SJSA1 (cell line): ENCODE data around the gene NPAS2. TPM values are rescaled to one million over a fixed set of nuclear protein-coding genes. Genes with fewer than 3 reads are reported as not detected.
A peak's percentile ranks its signal among the peaks of the same experiment; 100 is the strongest.

Experiments used
- DNase-seq, 2 experiments: peaks; one replicate each; pipeline ENCODE4 v3.0.0-alpha.2; 2015 to 2020; ENCODE audit warnings: low spot score in 2 of 2, low read depth in 1 of 2
- H3K27ac ChIP-seq: fragments of 250-450 bp; sonication (Bioruptor Pico); 2 replicates; pipeline ENCODE4 v1.5.1; 2020; ENCODE audit warnings: mild to moderate bottlenecking, moderate library complexity
- H3K27me3 ChIP-seq: fragments of 250-450 bp; sonication (Bioruptor Pico); replicated peaks from 2 replicates; pipeline ENCODE4 v1.5.1; 2020; ENCODE audit warnings: mild to moderate bottlenecking, moderate library complexity
- H3K36me3 ChIP-seq: fragments of 250-450 bp; sonication (Bioruptor Pico); 2 replicates; pipeline ENCODE4 v1.5.1; 2020; ENCODE audit warnings: mild to moderate bottlenecking
- H3K4me1 ChIP-seq: fragments of 250-450 bp; sonication (Bioruptor Pico); replicated peaks from 2 replicates; pipeline ENCODE4 v1.6.1; 2021; ENCODE audit warnings: mild to moderate bottlenecking
- H3K4me3 ChIP-seq: fragments of 250-450 bp; sonication (Bioruptor Pico); 2 replicates; pipeline ENCODE4 v1.5.1; 2020; ENCODE audit warnings: mild to moderate bottlenecking
- H3K9me3 ChIP-seq: fragments of 250-450 bp; sonication (Bioruptor Pico); replicated peaks from 2 replicates; pipeline ENCODE4 v1.5.1; 2020; ENCODE audit warnings: mild to moderate bottlenecking
- total RNA-seq: library from RNA; depleted of rRNA; stranded (reverse); fragments of >200 nt; shearing (Covaris generic); gene quantifications from 2 replicates; pipeline ENCODE4 v1.2.3, GENCODE V29; 2014

Gene NPAS2
- total RNA-seq, 1 experiment from 2014 or later, result 4.0 TPM

GRCh38 chr2:100784681-100785080 is 35.3 kb upstream of the NPAS2 start:
- peaks cover 15% of the 10 kb centered on the region for H3K4me1 ChIP-seq
- no peak overlapping the region for H3K4me3 ChIP-seq
- H3K27me3 ChIP-seq, result no peaks in the 10 kb centered on the region
- 0 out of 2 replicates have a peak, but pooled peaks cover 2% of the 10 kb centered on the region for H3K9me3 ChIP-seq
- no peak overlapping the region for H3K27ac ChIP-seq
- H3K36me3 ChIP-seq, result no peaks in the 10 kb centered on the region
- DNase-seq, result no peak

GRCh38 chr2:100785626-100786296 is 34.2 kb upstream of the NPAS2 start:
- no peaks in the 10 kb centered on the region for H3K27me3 ChIP-seq
- peak overlapping the region; percentile 19; the same call in 1 of the 2 replicates for H3K27ac ChIP-seq
- peaks cover 15% of the 10 kb centered on the region for H3K4me1 ChIP-seq
- H3K36me3 ChIP-seq, result no peaks in the 10 kb centered on the region
- H3K9me3 ChIP-seq, result 0 out of 2 replicates have a peak, but pooled peaks cover 2% of the 10 kb centered on the region
- DNase-seq, result no peak
- H3K4me3 ChIP-seq, result no peak overlapping the region

- Histone ChIP-seq H3K9me3 (0 out of 2 replicates have a peak, but pooled peaks cover 2% of the 10 kb centered on the region), H3K4me3 (no peak overlapping the region), H3K4me1 (peaks cover 15% of the 10 kb centered on the region), H3K27ac (peak overlapping the region; percentile 19; the same call in 1 of the 2 replicates), H3K36me3 (no peaks in the 10 kb centered on the region), H3K27me3 (no peaks in the 10 kb centered on the region)
- peak; percentile 59 to 74 for DNase-seq
These were observed 33.7 kb upstream of the NPAS2 start for GRCh38 chr2:100786297-100786658.

- 0 out of 2 replicates have a peak, but pooled peaks cover 2% of the 10 kb centered on the region for H3K9me3 ChIP-seq
- no peaks in the 10 kb centered on the region for H3K36me3 ChIP-seq
- no peak for DNase-seq
- peaks cover 15% of the 10 kb centered on the region for H3K4me1 ChIP-seq
- no peaks in the 10 kb centered on the region for H3K27me3 ChIP-seq
- H3K4me3 ChIP-seq, result no peak overlapping the region
- H3K27ac ChIP-seq, result no peak overlapping the region
These were observed 33.0 kb upstream of the NPAS2 start for GRCh38 chr2:100786985-100787384.

GRCh38 chr2:100789361-100789760 is 30.6 kb upstream of the NPAS2 start:
- H3K4me1 ChIP-seq, result peaks cover 15% of the 10 kb centered on the region
- no peak for DNase-seq
- no peak overlapping the region for H3K4me3 ChIP-seq
- H3K27ac ChIP-seq, result no peak overlapping the region
- H3K27me3 ChIP-seq, result no peaks in the 10 kb centered on the region
- no peaks in the 10 kb centered on the region for H3K36me3 ChIP-seq
- 0 out of 2 replicates have a peak, but pooled peaks cover 2% of the 10 kb centered on the region for H3K9me3 ChIP-seq

GRCh38 chr2:100791294-100791935 is 28.5 kb upstream of the NPAS2 start:
- no peak overlapping the region for H3K4me3 ChIP-seq
- H3K27ac ChIP-seq, result no peak overlapping the region
- no peaks in the 10 kb centered on the region for H3K27me3 ChIP-seq
- no peak for DNase-seq
- H3K4me1 ChIP-seq, result peaks cover 6% of the 10 kb centered on the region
- no peaks in the 10 kb centered on the region for H3K36me3 ChIP-seq
- H3K9me3 ChIP-seq, result no peaks in the 10 kb centered on the region

- Histone ChIP-seq H3K9me3 (no peaks in the 10 kb centered on the region), H3K36me3 (no peaks in the 10 kb centered on the region), H3K27ac (no peak overlapping the region), H3K4me1 (peaks cover under 1% of the 10 kb centered on the region; the same call in 1 of the 2 replicates), H3K4me3 (no peak overlapping the region), H3K27me3 (no peaks in the 10 kb centered on the region)
- no peak for DNase-seq
These were observed 28.0 kb upstream of the NPAS2 start for GRCh38 chr2:100791936-100792308.

GRCh38 chr2:100793220-100793619 is 26.7 kb upstream of the NPAS2 start:
- Histone ChIP-seq H3K4me3 (no peak overlapping the region), H3K27ac (no peak overlapping the region), H3K36me3 (no peaks in the 10 kb centered on the region), H3K4me1 (no peaks in the 10 kb centered on the region), H3K9me3 (no peaks in the 10 kb centered on the region), H3K27me3 (no peaks in the 10 kb centered on the region)
- no peak for DNase-seq

- Histone ChIP-seq H3K27me3 (no peaks in the 10 kb centered on the region), H3K4me1 (no peaks in the 10 kb centered on the region), H3K36me3 (no peaks in the 10 kb centered on the region), H3K9me3 (no peaks in the 10 kb centered on the region), H3K27ac (no peak overlapping the region), H3K4me3 (no peak overlapping the region)
- DNase-seq, result no peak
These were observed 26.0 kb upstream of the NPAS2 start for GRCh38 chr2:100793982-100794381.

- H3K9me3 ChIP-seq, result no peaks in the 10 kb centered on the region
- H3K4me3 ChIP-seq, result no peak overlapping the region
- peaks cover 11% of the 10 kb centered on the region for H3K4me1 ChIP-seq
- no peaks in the 10 kb centered on the region for H3K27me3 ChIP-seq
- H3K27ac ChIP-seq, result no peak overlapping the region
- H3K36me3 ChIP-seq, result no peaks in the 10 kb centered on the region
- no peak for DNase-seq
These were observed 23.3 kb upstream of the NPAS2 start for GRCh38 chr2:100796499-100797100.

- H3K9me3 ChIP-seq, result no peaks in the 10 kb centered on the region
- no peak for DNase-seq
- no peak overlapping the region for H3K27ac ChIP-seq
- H3K4me3 ChIP-seq, result no peak overlapping the region
- peaks cover 13% of the 10 kb centered on the region for H3K4me1 ChIP-seq
- no peaks in the 10 kb centered on the region for H3K36me3 ChIP-seq
- no peaks in the 10 kb centered on the region for H3K27me3 ChIP-seq
These were observed 20.3 kb upstream of the NPAS2 start for GRCh38 chr2:100799686-100800085.

- Histone ChIP-seq H3K36me3 (no peaks in the 10 kb centered on the region), H3K9me3 (no peaks in the 10 kb centered on the region), H3K27me3 (no peaks in the 10 kb centered on the region), H3K4me1 (peaks cover 13% of the 10 kb centered on the region), H3K4me3 (no peak overlapping the region), H3K27ac (peak overlapping the region; percentile 26; the same call in 1 of the 2 replicates)
- no peak for DNase-seq
These were observed 19.0 kb upstream of the NPAS2 start for GRCh38 chr2:100800915-100801314.

GRCh38 chr2:100801402-100801801 is 18.5 kb upstream of the NPAS2 start:
- H3K4me3 ChIP-seq, result no peak overlapping the region
- peak overlapping the region; percentile 26; the same call in 1 of the 2 replicates for H3K27ac ChIP-seq

GRCh38 chr2:100802066-100802465 is 17.9 kb upstream of the NPAS2 start:
- H3K27ac ChIP-seq, result 0 out of 2 replicates have a peak overlapping the region, but pooled peaks have one; percentile 6
- H3K27me3 ChIP-seq, result no peaks in the 10 kb centered on the region
- no peak for DNase-seq
- H3K36me3 ChIP-seq, result no peaks in the 10 kb centered on the region
- peaks cover 13% of the 10 kb centered on the region for H3K4me1 ChIP-seq
- no peak overlapping the region for H3K4me3 ChIP-seq
- no peaks in the 10 kb centered on the region for H3K9me3 ChIP-seq

More at GRCh38 chr2:100801402-100801801, 18.5 kb upstream of the NPAS2 start:
- no peaks in the 10 kb centered on the region for H3K36me3 ChIP-seq
- peak in 1 of 2 experiments; percentile 30 for DNase-seq
- no peaks in the 10 kb centered on the region for H3K27me3 ChIP-seq
- H3K4me1 ChIP-seq, result peaks cover 13% of the 10 kb centered on the region
- H3K9me3 ChIP-seq, result no peaks in the 10 kb centered on the region
